CD4-positive, CD25-positive, alpha-beta regulatory T cell (primary cell): Measurements from ENCODE around the gene RERE. TPM values are rescaled to one million over a fixed set of nuclear protein-coding genes. Genes with fewer than 3 reads are reported as not detected.

Experiments
- ATAC-seq, 2 donors: fragments of 150-1000 bp; cut with Tn5 transposase; one replicate each; pipeline ENCODE4 v1.10.0; 2021; ENCODE audit warnings: low read depth in 2 of 2, moderate number of reproducible peaks in 2 of 2, moderate library complexity in 1 of 2
- DNase-seq, 3 donors: peaks; one replicate each; pipeline versions ENCODE4 v3.0.0 to v3.0.0-alpha.2; 2012 to 2022; ENCODE audit warnings: mixed read lengths in 1 of 3
- H3K27ac ChIP-seq: one replicate; pipeline ENCODE4 v1.7.0; 2013; ENCODE audit warnings: mild to moderate bottlenecking, low read length; ENCODE audit not compliant: insufficient read depth, poor library complexity, severe bottlenecking
- H3K27me3 ChIP-seq: one replicate; pipeline ENCODE4 v1.7.0; 2013; ENCODE audit warnings: low read length; ENCODE audit not compliant: control insufficient read depth, insufficient read depth
- H3K36me3 ChIP-seq: one replicate; pipeline ENCODE4 v1.7.0; 2013; ENCODE audit warnings: mild to moderate bottlenecking, low read length, moderate library complexity; ENCODE audit not compliant: control insufficient read depth, insufficient read depth
- H3K4me1 ChIP-seq: 2 replicates; pipeline ENCODE4 v1.7.0; 2013; ENCODE audit warnings: mild to moderate bottlenecking, low read length; ENCODE audit not compliant: insufficient read depth, control insufficient read depth, poor library complexity, severe bottlenecking
- H3K4me3 ChIP-seq: one replicate; pipeline ENCODE4 v1.7.0; 2013; ENCODE audit warnings: low read depth, mild to moderate bottlenecking, low read length, moderate library complexity
- H3K9me3 ChIP-seq, 2 experiments: 1 replicate in 1 of 2; 2 replicates in 1 of 2; pipeline ENCODE4 v1.7.0; 2013; ENCODE audit warnings: low read length in 2 of 2, mild to moderate bottlenecking in 1 of 2, moderate library complexity in 1 of 2; ENCODE audit not compliant: control insufficient read depth in 2 of 2
- H3K27ac Mint-ChIP-seq, 3 donors: one replicate each; pipeline ENCODE4 v1.8.0; 2020 to 2022; ENCODE audit warnings: mild to moderate bottlenecking in 3 of 3, mixed read lengths in 3 of 3, moderate library complexity in 2 of 3
- H3K27me3 Mint-ChIP-seq: one replicate; pipeline ENCODE4 v1.8.0; 2022; ENCODE audit warnings: mild to moderate bottlenecking, mixed read lengths
- H3K36me3 Mint-ChIP-seq: one replicate; pipeline ENCODE4 v1.8.0; 2020; ENCODE audit warnings: mixed read lengths
- H3K4me1 Mint-ChIP-seq, 4 donors: one replicate each; pipeline ENCODE4 v1.8.0; 2020 to 2022; ENCODE audit warnings: mixed read lengths in 4 of 4, mild to moderate bottlenecking in 1 of 4
- H3K4me3 Mint-ChIP-seq, 4 donors: one replicate each; pipeline ENCODE4 v1.8.0; 2020 to 2022; ENCODE audit warnings: mild to moderate bottlenecking in 4 of 4, mixed read lengths in 4 of 4, moderate library complexity in 3 of 4
- H3K9me3 Mint-ChIP-seq, 7 donors: one replicate each; pipeline ENCODE4 v1.8.0; 2020 to 2022; ENCODE audit warnings: mixed read lengths in 7 of 7, mild to moderate bottlenecking in 3 of 7, moderate library complexity in 2 of 7
- polyA plus RNA-seq, 4 donors: library from polyadenylated mRNA; unstranded; fragments of 300-500 nt; fragmentation: Illumina TruSeq; gene quantifications; one replicate each; pipeline ENCODE4 v1.2.3, GENCODE V29; 2021
- total RNA-seq: library from RNA; stranded (reverse); gene quantifications from one replicate; pipeline ENCODE4 v1.2.3, GENCODE V29; 2022

The RERE gene
- total and polyA plus RNA-seq, 5 donors from 2014 or later = 3.1 to 127 (median 5.7) TPM

DNA sequence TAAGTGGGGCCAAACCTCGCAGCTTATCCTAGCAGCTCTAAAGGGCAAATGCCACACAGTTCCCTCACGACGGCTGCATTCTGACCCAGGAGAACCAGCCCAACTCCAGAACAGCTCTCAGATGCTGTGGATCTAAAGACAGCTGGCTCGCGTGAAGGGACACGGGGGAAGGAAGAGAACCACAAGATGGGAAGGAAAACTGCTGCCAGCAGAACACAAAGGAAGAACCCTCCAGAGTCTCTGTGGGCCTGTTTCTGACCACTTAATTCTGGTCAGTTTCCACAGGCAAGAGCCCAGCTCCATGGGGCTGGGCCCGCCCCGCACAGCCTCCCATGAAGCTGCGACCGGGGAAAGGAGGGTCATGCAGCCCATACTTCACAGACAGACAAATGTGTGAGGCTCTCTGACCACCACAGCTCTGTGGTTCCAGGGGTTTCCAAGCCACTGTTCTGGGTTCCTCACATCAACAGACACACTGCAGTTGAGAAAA, 438.4 kb downstream of the RERE start:
- Mint-ChIP-seq H3K36me3 (peaks cover 26% of the 10 kb centered on the region), H3K27ac (peak overlapping the region; percentile 44 to 98 (median 70)), H3K27me3 (no peaks in the 10 kb centered on the region), H3K4me1 (peaks cover 21 to 86% (median 60%) of the 10 kb centered on the region in 4 donors), H3K4me3 (peak overlapping the region in 2 of 4 donors; percentile 28 to 55), H3K9me3 (peaks cover 0 to 2% (median 0%) of the 10 kb centered on the region in 7 donors)
- H3K36me3 ChIP-seq = peaks cover 29% of the 10 kb centered on the region
- H3K4me3 ChIP-seq = no peak overlapping the region
- H3K27ac ChIP-seq = no peak overlapping the region
- DNase-seq (no peak), ATAC-seq (no peak)
- H3K4me1 ChIP-seq = peaks cover 51% of the 10 kb centered on the region
- H3K27me3 ChIP-seq = no peaks in the 10 kb centered on the region
- H3K9me3 ChIP-seq = no peaks in the 10 kb centered on the region

DNA sequence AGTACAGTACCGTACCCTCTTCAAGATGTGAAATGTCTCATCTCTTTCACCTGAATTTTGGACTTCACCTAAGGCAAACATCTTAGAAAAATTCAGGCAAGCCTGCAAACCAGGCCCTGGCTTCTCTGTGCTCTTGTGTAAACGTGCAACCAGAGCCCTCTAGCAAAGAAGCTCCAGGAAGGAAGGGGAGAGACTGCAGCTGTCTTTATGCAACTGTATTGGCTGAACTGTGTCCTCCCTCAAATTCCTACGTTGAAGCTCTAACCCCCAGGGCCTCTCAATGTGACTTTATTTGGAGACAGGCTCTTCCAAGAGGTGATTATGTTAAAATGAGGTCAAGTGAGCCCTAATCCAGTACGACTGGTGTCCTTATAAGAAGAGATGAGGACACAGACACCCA, 439.3 kb downstream of the RERE start:
- ATAC-seq (no peak), DNase-seq (no peak)
- no peaks in the 10 kb centered on the region for H3K27me3 Mint-ChIP-seq
- H3K4me3 ChIP-seq = no peak overlapping the region
- H3K4me3 Mint-ChIP-seq = peak overlapping the region in 2 of 4 donors; percentile 28 to 62
- peaks cover 33% of the 10 kb centered on the region for H3K36me3 ChIP-seq
- peaks cover 22 to 87% (median 55%) of the 10 kb centered on the region in 4 donors for H3K4me1 Mint-ChIP-seq
- peaks cover 24% of the 10 kb centered on the region for H3K36me3 Mint-ChIP-seq
- peaks cover 50% of the 10 kb centered on the region for H3K4me1 ChIP-seq
- no peaks in the 10 kb centered on the region for H3K9me3 ChIP-seq
- H3K27me3 ChIP-seq = no peaks in the 10 kb centered on the region
- peaks cover 0 to 2% (median 0%) of the 10 kb centered on the region in 7 donors for H3K9me3 Mint-ChIP-seq
- no peak overlapping the region for H3K27ac ChIP-seq
- peak overlapping the region; percentile 20 to 63 (median 44) for H3K27ac Mint-ChIP-seq

DNA sequence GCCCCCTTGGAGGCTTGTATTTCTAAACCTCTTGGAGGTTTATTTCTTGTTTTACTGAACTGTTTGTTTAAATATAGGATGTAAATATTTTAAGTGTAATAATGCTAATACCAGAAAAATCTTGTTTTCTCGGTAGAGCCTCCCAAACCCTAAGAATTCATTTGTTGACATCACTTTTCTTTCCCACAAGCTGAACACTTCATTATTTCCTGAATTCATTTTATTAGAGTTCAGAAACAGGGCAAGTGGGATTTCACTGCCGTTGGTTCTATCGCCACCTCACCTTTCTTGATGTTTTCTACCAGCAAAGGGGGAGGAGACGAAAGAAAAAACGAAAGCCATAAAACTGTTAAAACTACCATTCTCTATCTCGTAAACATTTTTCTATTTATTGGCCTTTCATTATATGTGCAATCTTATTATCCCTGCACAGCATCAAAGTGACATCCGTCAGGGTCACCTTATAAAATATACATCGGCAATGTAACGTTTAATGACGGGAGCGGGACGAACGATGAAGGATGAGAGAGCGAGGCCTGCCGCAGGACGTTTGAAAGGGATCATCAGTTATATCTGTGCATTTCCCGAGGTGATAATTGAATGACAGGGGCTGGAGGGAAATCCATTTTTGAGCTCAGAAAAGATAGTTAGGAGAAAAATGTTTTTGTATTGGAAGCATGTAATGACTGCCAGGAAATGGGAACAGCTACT, 440.0 kb downstream of the RERE start:
- Histone ChIP-seq H3K4me1 (peaks cover 43% of the 10 kb centered on the region), H3K36me3 (peaks cover 35% of the 10 kb centered on the region), H3K27ac (no peak overlapping the region), H3K27me3 (no peaks in the 10 kb centered on the region), H3K9me3 (no peaks in the 10 kb centered on the region), H3K4me3 (no peak overlapping the region)
- no peak for DNase-seq
- Mint-ChIP-seq H3K36me3 (peaks cover 21% of the 10 kb centered on the region), H3K4me1 (peaks cover 18 to 87% (median 50%) of the 10 kb centered on the region in 4 donors), H3K4me3 (peak overlapping the region in 1 of 4 donors; percentile 16), H3K9me3 (no peaks in the 10 kb centered on the region), H3K27ac (peak overlapping the region in 1 of 3 donors; percentile 61), H3K27me3 (no peaks in the 10 kb centered on the region)
- ATAC-seq = no peak

DNA sequence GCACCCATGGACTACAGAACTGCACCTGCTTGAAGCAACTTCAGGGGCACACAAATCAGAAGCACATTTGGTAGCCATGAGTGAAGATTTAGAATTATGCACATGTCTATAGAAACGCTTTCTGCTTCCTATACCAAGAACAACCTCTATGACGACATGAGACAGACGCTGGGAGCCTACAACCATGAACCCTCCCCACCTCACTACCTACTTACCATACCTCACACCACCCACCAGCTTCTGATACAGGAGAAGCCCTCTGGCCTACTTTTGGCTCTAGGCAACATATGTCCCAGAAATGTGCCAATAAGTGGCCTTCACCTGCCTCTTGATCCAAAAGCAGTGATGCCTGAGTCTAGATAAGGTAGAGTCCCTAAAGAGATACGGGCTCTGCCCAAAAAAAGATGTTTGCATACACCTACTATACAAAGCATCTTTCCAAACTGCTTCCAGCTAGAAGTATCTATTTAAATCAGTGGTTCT, 441.0 kb downstream of the RERE start:
- DNase-seq = no peak
- Mint-ChIP-seq H3K27ac (peak overlapping the region; percentile 11 to 54 (median 36)), H3K36me3 (peaks cover 21% of the 10 kb centered on the region), H3K9me3 (no peaks in the 10 kb centered on the region), H3K4me3 (no peak overlapping the region), H3K4me1 (peaks cover 18 to 87% (median 49%) of the 10 kb centered on the region in 4 donors), H3K27me3 (no peaks in the 10 kb centered on the region)
- H3K4me1 ChIP-seq = peaks cover 36% of the 10 kb centered on the region
- no peak for ATAC-seq
- H3K36me3 ChIP-seq = peaks cover 42% of the 10 kb centered on the region
- no peaks in the 10 kb centered on the region for H3K9me3 ChIP-seq
- peak overlapping the region; percentile 35 for H3K27ac ChIP-seq
- no peaks in the 10 kb centered on the region for H3K27me3 ChIP-seq
- no peak overlapping the region for H3K4me3 ChIP-seq

DNA sequence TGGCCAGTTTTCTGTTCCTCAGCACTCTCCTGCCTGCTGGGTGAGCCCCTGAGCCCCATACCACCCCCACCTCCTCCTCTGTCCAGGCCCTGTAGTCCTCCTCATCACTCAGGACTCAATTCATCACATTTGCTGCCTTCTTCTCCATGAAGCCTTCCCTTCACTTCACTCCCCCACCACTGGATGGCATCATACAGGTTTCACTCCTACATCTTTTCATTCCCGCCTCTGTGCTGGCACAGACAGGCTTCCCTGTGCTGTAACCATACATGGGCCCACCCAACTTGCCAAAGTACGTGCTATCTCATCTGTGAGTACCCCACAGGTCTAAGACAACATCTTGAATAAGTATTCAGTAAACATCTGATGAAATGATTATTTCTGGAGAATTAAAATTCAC, 442.6 kb downstream of the RERE start:
- Mint-ChIP-seq H3K36me3 (peaks cover 20% of the 10 kb centered on the region), H3K27me3 (no peaks in the 10 kb centered on the region)

DNA sequence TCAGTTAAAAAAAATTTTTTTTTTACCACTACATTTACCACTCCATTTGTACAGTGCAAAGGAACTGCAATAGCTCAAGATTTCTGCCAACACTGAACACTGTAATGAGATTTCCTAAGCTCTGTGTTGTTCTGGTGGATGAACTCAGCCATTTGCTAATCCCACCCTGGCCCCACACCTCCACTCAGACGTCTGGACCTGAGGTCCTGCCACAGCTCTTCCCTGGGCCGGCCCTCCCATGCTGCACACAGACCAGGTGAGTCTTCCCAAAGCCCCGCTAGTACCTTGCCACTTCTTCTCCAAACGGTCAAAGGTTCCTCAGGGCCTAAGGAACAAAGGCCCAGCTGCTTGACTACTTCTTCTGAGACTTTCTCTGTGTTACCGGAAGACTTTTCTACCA, 443.1 kb downstream of the RERE start:
- H3K27me3 ChIP-seq = no peaks in the 10 kb centered on the region
- Mint-ChIP-seq H3K4me1 (peaks cover 23 to 80% (median 56%) of the 10 kb centered on the region in 4 donors), H3K27ac (peak overlapping the region in 2 of 3 donors; percentile 55 to 86), H3K27me3 (no peaks in the 10 kb centered on the region), H3K9me3 (no peaks in the 10 kb centered on the region), H3K4me3 (no peak overlapping the region), H3K36me3 (peaks cover 20% of the 10 kb centered on the region)
- H3K4me1 ChIP-seq = peaks cover 33% of the 10 kb centered on the region
- ATAC-seq (no peak), DNase-seq (no peak)
- H3K9me3 ChIP-seq = no peaks in the 10 kb centered on the region
- no peak overlapping the region for H3K27ac ChIP-seq
- no peak overlapping the region for H3K4me3 ChIP-seq
- peaks cover 45% of the 10 kb centered on the region for H3K36me3 ChIP-seq

More for the DNA sequence above, 442.6 kb downstream of the RERE start:
- Histone ChIP-seq H3K9me3 (no peaks in the 10 kb centered on the region), H3K4me1 (peaks cover 36% of the 10 kb centered on the region), H3K27ac (no peak overlapping the region), H3K27me3 (no peaks in the 10 kb centered on the region), H3K36me3 (peaks cover 49% of the 10 kb centered on the region), H3K4me3 (no peak overlapping the region)
- Mint-ChIP-seq H3K9me3 (no peaks in the 10 kb centered on the region), H3K27ac (peak overlapping the region in 2 of 3 donors; percentile 55 to 86), H3K4me1 (peaks cover 23 to 85% (median 54%) of the 10 kb centered on the region in 4 donors), H3K4me3 (no peak overlapping the region)
- ATAC-seq (no peak), DNase-seq (peak in 1 of 3 donors; percentile 25)

DNA sequence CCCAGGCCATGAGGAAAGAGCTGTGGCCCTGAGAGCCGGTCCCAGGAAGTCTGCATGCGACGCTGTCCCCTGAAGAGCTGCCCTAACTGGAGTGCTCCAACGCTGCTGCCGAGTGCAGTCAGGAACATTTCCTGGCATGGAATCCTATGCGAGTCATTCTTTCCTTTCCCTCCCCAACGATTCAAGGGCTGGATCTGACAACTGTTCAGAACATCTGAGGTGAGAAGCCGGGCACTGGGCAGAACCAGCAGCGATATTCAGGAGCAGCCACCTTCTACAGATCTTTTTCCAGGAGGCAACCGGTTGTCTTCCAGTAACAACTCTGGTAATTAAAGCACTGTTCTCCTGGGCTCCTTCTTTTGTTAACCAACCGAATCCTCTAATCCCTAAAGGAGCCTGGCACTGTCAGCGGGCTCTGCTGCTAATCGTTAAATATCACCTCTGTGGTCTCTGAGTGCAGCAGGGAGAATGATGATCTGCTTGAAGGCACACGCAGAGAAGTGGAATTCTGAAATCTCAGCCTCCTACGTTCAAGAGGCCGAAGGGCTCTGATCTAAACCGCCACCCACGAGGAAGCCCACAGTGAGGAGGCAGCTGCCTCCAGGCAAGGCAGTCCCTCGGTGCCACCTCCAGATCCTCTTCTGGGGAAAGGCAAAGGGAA, 443.7 kb downstream of the RERE start:
- no peak overlapping the region for H3K27ac ChIP-seq
- Mint-ChIP-seq H3K4me1 (peaks cover 23 to 80% (median 53%) of the 10 kb centered on the region in 4 donors), H3K27ac (peak overlapping the region in 2 of 3 donors; percentile 48 to 86), H3K36me3 (peaks cover 17% of the 10 kb centered on the region), H3K27me3 (no peaks in the 10 kb centered on the region), H3K9me3 (no peaks in the 10 kb centered on the region), H3K4me3 (peak overlapping the region in 1 of 4 donors; percentile 31)
- DNase-seq (no peak), ATAC-seq (no peak)
- H3K27me3 ChIP-seq = no peaks in the 10 kb centered on the region
- H3K4me3 ChIP-seq = no peak overlapping the region
- H3K36me3 ChIP-seq = peaks cover 42% of the 10 kb centered on the region
- no peaks in the 10 kb centered on the region for H3K9me3 ChIP-seq
- H3K4me1 ChIP-seq = peaks cover 28% of the 10 kb centered on the region
